Tibial nerve (tissue), 4 donors: ENCODE measurements around the gene TBX6. TPM values are rescaled to one million over a fixed set of nuclear protein-coding genes. Genes with fewer than 3 reads are reported as not detected.

Experiments
- DNase-seq, 2 donors: peaks; one replicate each; pipeline ENCODE4 v3.0.0-alpha.2; 2019; ENCODE audit warnings: low spot score in 2 of 2
- H3K27ac ChIP-seq, 4 donors: fragments of 200-600 bp; sonication (generic) in 3 of 4; one replicate each; pipeline ENCODE4 v1.5.1; 2017 to 2019; ENCODE audit warnings: mild to moderate bottlenecking in 1 of 4
- H3K27me3 ChIP-seq, 2 donors: fragments of 200-600 bp; sonication (generic) in 1 of 2; one replicate each; pipeline versions ENCODE4 v1.5.1 to v1.6.0; 2017 to 2019
- H3K36me3 ChIP-seq, 3 donors: fragments of 200-600 bp; sonication (generic); one replicate each; pipeline ENCODE4 v1.5.1; 2018 to 2019
- H3K4me1 ChIP-seq, 4 donors: fragments of 200-600 bp; sonication (generic) in 3 of 4; one replicate each; pipeline ENCODE4 v1.5.1; 2017 to 2019
- H3K4me3 ChIP-seq, 4 donors: fragments of 200-600 bp; sonication (generic) in 3 of 4; one replicate each; pipeline ENCODE4 v1.5.1; 2017 to 2019; ENCODE audit warnings: mild to moderate bottlenecking in 1 of 4, moderate library complexity in 1 of 4
- H3K9me3 ChIP-seq, 4 donors: fragments of 200-600 bp; sonication (generic) in 3 of 4; one replicate each; pipeline ENCODE4 v1.5.1; 2017 to 2019
- CTCF ChIP-seq, 5 experiments: fragments of 200-600 bp in 3 of 5; fragments of 450-650 bp in 2 of 5; sonication (generic) in 3 of 5; IDR thresholded peaks; one replicate each; pipeline ENCODE4 v1.5.1; 2016 to 2019; ENCODE audit warnings: antibody characterized with exemption in 5 of 5, mild to moderate bottlenecking in 3 of 5, moderate library complexity in 2 of 5
- EP300 ChIP-seq, 2 donors: sonication (generic); formaldehyde crosslinking; IDR thresholded peaks; one replicate each; pipeline ENCODE4 v1.6.1; 2017; ENCODE audit warnings: antibody characterized with exemption in 2 of 2, mild to moderate bottlenecking in 1 of 2
- POLR2A ChIP-seq, 2 donors: fragments of 450-650 bp; IDR thresholded peaks; one replicate each; pipeline ENCODE4 v1.6.1; 2017; ENCODE audit warnings: antibody characterized with exemption in 2 of 2, mild to moderate bottlenecking in 2 of 2, moderate library complexity in 2 of 2
- WGBS, 2 donors: methylation state at CpG; one replicate each; pipeline ENCODE4 v1.1.5; 2018; 5-methylcytosine and 5-hydroxymethylcytosine counted together
- total RNA-seq, 4 donors: library from RNA; depleted of rRNA; stranded (reverse); fragments of >200 nt; gene quantifications; one replicate each; pipeline ENCODE4 v1.1.0, GENCODE V29; 2016

The TBX6 gene
- total RNA-seq, 4 donors from 2014 or later, result 0.66 to 1.5 (median 0.84) TPM; not detected in 1

GRCh38 chr16:30122604-30123160, 31.0 kb upstream of the TBX6 start:
- Histone ChIP-seq H3K4me3 (peak overlapping the region; percentile 64 to 92 (median 77)), H3K27ac (peak overlapping the region; percentile 90 to 94 (median 92)), H3K9me3 (no peaks in the 10 kb centered on the region), H3K36me3 (peaks cover 0 to 28% (median 6%) of the 10 kb centered on the region in 3 donors), H3K27me3 (no peaks in the 10 kb centered on the region), H3K4me1 (peaks cover 0 to 31% (median 21%) of the 10 kb centered on the region in 4 donors)
- WGBS, 2 donors, result 0 to 1% methylated on average over 15 to 35 of the region's 42 CpGs
- TF ChIP-seq POLR2A (IDR thresholded peaks at IDR 0.05), result no peak
- TF ChIP-seq EP300 (IDR thresholded peaks at IDR 0.05), result no peak
- TF ChIP-seq CTCF (IDR thresholded peaks at IDR 0.05), result no peak
- no peak for DNase-seq

GRCh38 chr16:30121741-30122571, 30.2 kb upstream of the TBX6 start:
- DNase-seq, result peak; percentile 58 to 62

GRCh38 chr16:30120340-30121105, 28.8 kb upstream of the TBX6 start:
- peaks cover 0 to 31% (median 21%) of the 10 kb centered on the region in 4 donors for H3K4me1 ChIP-seq
- no peak for DNase-seq
- no peaks in the 10 kb centered on the region for H3K27me3 ChIP-seq
- peaks cover 0 to 49% (median 20%) of the 10 kb centered on the region in 3 donors for H3K36me3 ChIP-seq
- WGBS, 2 donors, result 86 to 89% methylated on average over 3 of the region's 3 CpGs
- H3K9me3 ChIP-seq, result no peaks in the 10 kb centered on the region
- H3K27ac ChIP-seq, result peak overlapping the region in 1 of 4 donors; percentile 92
- TF ChIP-seq POLR2A (IDR thresholded peaks at IDR 0.05) (no peak), CTCF (IDR thresholded peaks at IDR 0.05) (no peak), EP300 (IDR thresholded peaks at IDR 0.05) (no peak)
- no peak overlapping the region for H3K4me3 ChIP-seq

More at GRCh38 chr16:30121741-30122571, 30.2 kb upstream of the TBX6 start:
- Histone ChIP-seq H3K4me1 (peaks cover 0 to 31% (median 21%) of the 10 kb centered on the region in 4 donors), H3K27me3 (no peaks in the 10 kb centered on the region), H3K4me3 (peak overlapping the region; percentile 64 to 92 (median 77)), H3K36me3 (peaks cover 0 to 35% (median 13%) of the 10 kb centered on the region in 3 donors), H3K9me3 (no peaks in the 10 kb centered on the region), H3K27ac (peak overlapping the region; percentile 90 to 94 (median 92))
- WGBS, 2 donors, result 43 to 48% methylated on average over 19 to 26 of the region's 31 CpGs
- TF ChIP-seq EP300 (IDR thresholded peaks at IDR 0.05) (peak in 1 of 2 donors; percentile 38), POLR2A (IDR thresholded peaks at IDR 0.05) (no peak)

GRCh38 chr16:30119428-30119827, 27.7 kb upstream of the TBX6 start:
- peaks cover 0 to 32% (median 19%) of the 10 kb centered on the region in 4 donors for H3K4me1 ChIP-seq
- 86 to 88% methylated on average over 2 of the region's 2 CpGs for WGBS, 2 donors
- DNase-seq, result no peak
- H3K9me3 ChIP-seq, result no peaks in the 10 kb centered on the region
- TF ChIP-seq EP300 (IDR thresholded peaks at IDR 0.05) (no peak), POLR2A (IDR thresholded peaks at IDR 0.05) (no peak), CTCF (IDR thresholded peaks at IDR 0.05) (no peak)
- H3K27ac ChIP-seq, result no peak overlapping the region
- no peaks in the 10 kb centered on the region for H3K27me3 ChIP-seq
- H3K4me3 ChIP-seq, result no peak overlapping the region
- peaks cover 0 to 60% (median 20%) of the 10 kb centered on the region in 3 donors for H3K36me3 ChIP-seq

GRCh38 chr16:30117768-30118167, 26.0 kb upstream of the TBX6 start:
- Histone ChIP-seq H3K27me3 (no peaks in the 10 kb centered on the region), H3K9me3 (no peaks in the 10 kb centered on the region), H3K36me3 (peaks cover 0 to 76% (median 20%) of the 10 kb centered on the region in 3 donors), H3K4me3 (no peak overlapping the region), H3K27ac (no peak overlapping the region), H3K4me1 (peaks cover 0 to 38% (median 14%) of the 10 kb centered on the region in 4 donors)
- no peak for DNase-seq
- TF ChIP-seq CTCF (IDR thresholded peaks at IDR 0.05) (no peak), POLR2A (IDR thresholded peaks at IDR 0.05) (no peak), EP300 (IDR thresholded peaks at IDR 0.05) (no peak)
- 92 to 96% methylated on average over 4 to 7 of the region's 10 CpGs for WGBS, 2 donors
